ENCODE results near the gene GRAMD2A.

- no peak for TF ChIP-seq CTCF (IDR thresholded peaks at IDR 0.05)
- no peak for TF ChIP-seq POLR2A (IDR thresholded peaks at IDR 0.05)
These were observed 24.8 kb upstream of the GRAMD2A start for GRCh38 chr15:72222393-72222792.

Measured in uterus (tissue), 2 donors.